Memory B cell (primary cell): ENCODE measurements around the gene GALNT10.

Source experiments
- ATAC-seq: fragments of 150-1000 bp; cut with Tn5 transposase; 2 replicates; pipeline ENCODE4 v1.10.0; 2021; ENCODE audit warnings: low read depth, mild to moderate bottlenecking, moderate library complexity
- DNase-seq, 2 donors: peaks; one replicate each; pipeline ENCODE4 v3.0.0; 2022; ENCODE audit warnings: low spot score in 2 of 2
- H3K27ac Mint-ChIP-seq: one replicate; pipeline ENCODE4 v1.8.0; 2022; ENCODE audit warnings: mild to moderate bottlenecking, moderate library complexity, mixed read lengths
- H3K27me3 Mint-ChIP-seq: one replicate; pipeline ENCODE4 v1.8.0; 2022; ENCODE audit warnings: mixed read lengths
- H3K36me3 Mint-ChIP-seq: one replicate; pipeline ENCODE4 v1.8.0; 2022; ENCODE audit warnings: mild to moderate bottlenecking, mixed read lengths
- H3K4me1 Mint-ChIP-seq: one replicate; pipeline ENCODE4 v1.8.0; 2022; ENCODE audit warnings: mixed read lengths
- H3K4me3 Mint-ChIP-seq: one replicate; pipeline ENCODE4 v1.8.0; 2022; ENCODE audit warnings: mild to moderate bottlenecking, moderate library complexity, mixed read lengths
- H3K9me3 Mint-ChIP-seq: one replicate; pipeline ENCODE4 v1.8.0; 2022; ENCODE audit warnings: mixed read lengths

GALNT10 gene

GRCh38 chr5:154222414-154222813 is 31.9 kb downstream of the GALNT10 start:
- H3K27ac Mint-ChIP-seq, result peak overlapping the region; percentile 81
- peaks cover 24% of the 10 kb centered on the region for H3K36me3 Mint-ChIP-seq
- no peak overlapping the region for H3K4me3 Mint-ChIP-seq
- DNase-seq (no peak), ATAC-seq (no peak)
- H3K9me3 Mint-ChIP-seq, result peaks cover 5% of the 10 kb centered on the region
- H3K4me1 Mint-ChIP-seq, result peaks cover 24% of the 10 kb centered on the region
- no peaks in the 10 kb centered on the region for H3K27me3 Mint-ChIP-seq

- DNase-seq (no peak), ATAC-seq (no peak)
- Mint-ChIP-seq H3K27me3 (no peaks in the 10 kb centered on the region), H3K4me1 (peaks cover 31% of the 10 kb centered on the region), H3K4me3 (no peak overlapping the region), H3K27ac (no peak overlapping the region), H3K36me3 (peaks cover 28% of the 10 kb centered on the region), H3K9me3 (peaks cover 10% of the 10 kb centered on the region)
These were observed 32.8 kb downstream of the GALNT10 start for GRCh38 chr5:154223320-154223719.

DNA sequence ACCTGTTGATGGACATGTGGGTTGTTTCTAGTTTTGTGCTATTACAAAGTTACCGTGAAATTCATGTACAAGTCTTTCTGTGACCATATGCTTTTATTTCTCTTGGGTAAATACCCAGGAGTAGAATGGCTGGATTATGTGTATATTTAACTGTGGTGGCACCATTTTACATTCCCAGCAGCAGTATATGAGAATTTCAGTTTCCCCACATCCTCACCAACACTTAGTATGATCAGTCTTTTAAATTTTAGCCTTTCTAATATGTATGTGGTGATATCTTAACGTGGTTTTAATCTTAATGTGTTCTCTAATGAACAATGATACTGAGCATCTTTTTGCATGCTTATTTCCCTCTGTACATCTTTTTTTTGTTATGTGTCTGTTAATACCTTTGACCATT is 36.6 kb downstream of the GALNT10 start:
- Mint-ChIP-seq H3K9me3 (peaks cover 10% of the 10 kb centered on the region), H3K27me3 (no peaks in the 10 kb centered on the region), H3K27ac (no peak overlapping the region), H3K36me3 (peaks cover 19% of the 10 kb centered on the region), H3K4me3 (no peak overlapping the region), H3K4me1 (peaks cover 30% of the 10 kb centered on the region)
- no peak for ATAC-seq
- no peak for DNase-seq

GRCh38 chr5:154228696-154229095 is 38.2 kb downstream of the GALNT10 start:
- peak overlapping the region; percentile 67 for H3K27ac Mint-ChIP-seq
- peaks cover 34% of the 10 kb centered on the region for H3K4me1 Mint-ChIP-seq
- peaks cover 19% of the 10 kb centered on the region for H3K36me3 Mint-ChIP-seq

DNA sequence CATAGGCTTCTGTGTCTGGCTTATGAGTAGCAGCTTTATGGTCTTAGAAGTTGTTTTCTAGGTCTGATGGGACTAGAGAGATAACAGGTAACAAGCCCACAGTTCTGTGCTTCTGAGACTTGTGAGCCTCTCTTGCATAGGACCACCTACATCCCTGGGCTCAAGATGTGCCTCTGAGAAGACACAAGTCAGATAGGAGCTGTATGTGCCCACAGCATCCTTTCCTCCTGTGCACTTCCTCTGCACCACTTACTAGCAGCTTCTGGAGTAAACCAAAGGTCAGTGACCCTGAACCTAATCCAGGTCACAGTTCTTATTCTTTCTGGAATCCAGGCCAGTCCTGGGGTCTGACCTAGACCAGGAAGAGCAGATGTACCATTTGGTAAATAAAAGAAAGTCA is 40.0 kb downstream of the GALNT10 start:
- no peaks in the 10 kb centered on the region for H3K27me3 Mint-ChIP-seq
- H3K4me3 Mint-ChIP-seq, result no peak overlapping the region
- peaks cover 10% of the 10 kb centered on the region for H3K9me3 Mint-ChIP-seq
- DNase-seq (no peak), ATAC-seq (no peak)
- no peak overlapping the region for H3K27ac Mint-ChIP-seq
- H3K4me1 Mint-ChIP-seq, result peaks cover 34% of the 10 kb centered on the region
- H3K36me3 Mint-ChIP-seq, result peaks cover 19% of the 10 kb centered on the region

More at GRCh38 chr5:154228696-154229095, 38.2 kb downstream of the GALNT10 start:
- DNase-seq (no peak), ATAC-seq (peak; percentile 94)
- Mint-ChIP-seq H3K27me3 (no peaks in the 10 kb centered on the region), H3K4me3 (peak overlapping the region; percentile 83), H3K9me3 (peaks cover 10% of the 10 kb centered on the region)

DNA sequence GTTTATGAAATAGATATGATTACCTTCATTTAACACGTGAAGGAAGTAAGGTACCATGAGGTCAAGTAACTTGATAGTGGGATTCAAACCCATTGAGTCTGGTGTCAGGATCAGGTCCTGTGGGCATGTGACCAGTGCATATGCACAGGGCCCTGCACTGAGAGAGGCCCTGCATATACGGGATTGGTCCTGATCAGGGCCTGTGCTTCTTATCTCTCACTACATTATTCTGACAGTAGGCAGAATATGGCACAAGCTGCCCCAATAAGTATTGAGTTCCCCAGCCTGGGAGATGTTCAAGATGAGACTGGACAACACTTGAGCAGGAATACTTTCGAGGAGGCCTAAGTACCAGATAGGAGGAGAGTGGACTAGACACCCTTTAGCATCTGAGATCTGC is 44.0 kb downstream of the GALNT10 start:
- peaks cover 41% of the 10 kb centered on the region for H3K4me1 Mint-ChIP-seq
- no peak overlapping the region for H3K4me3 Mint-ChIP-seq
- no peaks in the 10 kb centered on the region for H3K9me3 Mint-ChIP-seq
- no peak for ATAC-seq
- no peak overlapping the region for H3K27ac Mint-ChIP-seq
- H3K27me3 Mint-ChIP-seq, result no peaks in the 10 kb centered on the region
- peaks cover 6% of the 10 kb centered on the region for H3K36me3 Mint-ChIP-seq
- DNase-seq, result no peak

GRCh38 chr5:154236011-154236410 is 45.5 kb downstream of the GALNT10 start:
- Mint-ChIP-seq H3K36me3 (peaks cover 4% of the 10 kb centered on the region), H3K27ac (no peak overlapping the region), H3K4me3 (no peak overlapping the region), H3K27me3 (no peaks in the 10 kb centered on the region), H3K9me3 (no peaks in the 10 kb centered on the region), H3K4me1 (peaks cover 51% of the 10 kb centered on the region)
- no peak for ATAC-seq
- no peak for DNase-seq

DNA sequence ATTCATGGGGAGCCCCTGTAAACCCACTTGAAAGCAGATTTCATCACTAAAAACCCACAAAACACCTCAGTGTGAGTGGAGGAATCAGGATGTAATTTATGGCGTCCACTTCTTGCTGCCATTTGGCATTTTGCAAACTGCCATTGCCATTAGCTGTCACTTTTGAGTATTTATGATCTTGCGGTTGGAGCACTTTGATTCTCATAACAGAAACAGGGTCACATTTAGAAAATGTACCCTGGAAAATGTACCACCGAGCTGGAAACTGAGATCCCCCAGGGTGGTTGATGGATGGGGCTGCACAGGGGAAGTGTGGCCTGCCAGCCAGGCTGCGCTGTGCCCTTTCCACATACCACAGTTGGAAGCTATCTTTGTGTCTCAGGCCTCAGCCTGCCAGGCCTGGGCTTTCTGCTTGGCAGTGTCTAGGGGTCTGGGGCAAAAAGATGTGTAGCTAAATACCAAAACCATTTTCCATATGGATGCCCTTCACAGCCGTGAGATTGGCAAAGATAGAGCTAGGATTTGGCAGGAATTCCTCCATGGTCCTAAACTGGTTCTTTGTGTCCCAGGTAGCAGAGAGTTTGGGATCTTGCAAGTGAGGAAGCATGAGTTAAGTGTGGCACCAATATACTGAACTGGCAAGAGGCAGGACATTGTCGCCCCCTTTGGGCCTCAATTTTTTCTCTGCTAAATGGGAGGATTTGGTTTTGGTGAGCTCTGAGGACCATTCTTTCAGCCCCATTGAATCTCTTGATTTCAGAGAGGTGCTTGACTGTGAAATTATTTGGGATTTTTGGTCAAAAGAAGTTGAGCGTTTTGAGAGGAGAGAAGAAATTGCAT is 46.2 kb downstream of the GALNT10 start:
- no peaks in the 10 kb centered on the region for H3K27me3 Mint-ChIP-seq
- no peak overlapping the region for H3K4me3 Mint-ChIP-seq
- ATAC-seq, result no peak
- H3K9me3 Mint-ChIP-seq, result no peaks in the 10 kb centered on the region
- H3K36me3 Mint-ChIP-seq, result no peaks in the 10 kb centered on the region
- DNase-seq, result no peak
- H3K27ac Mint-ChIP-seq, result no peak overlapping the region
- H3K4me1 Mint-ChIP-seq, result peaks cover 51% of the 10 kb centered on the region

DNA sequence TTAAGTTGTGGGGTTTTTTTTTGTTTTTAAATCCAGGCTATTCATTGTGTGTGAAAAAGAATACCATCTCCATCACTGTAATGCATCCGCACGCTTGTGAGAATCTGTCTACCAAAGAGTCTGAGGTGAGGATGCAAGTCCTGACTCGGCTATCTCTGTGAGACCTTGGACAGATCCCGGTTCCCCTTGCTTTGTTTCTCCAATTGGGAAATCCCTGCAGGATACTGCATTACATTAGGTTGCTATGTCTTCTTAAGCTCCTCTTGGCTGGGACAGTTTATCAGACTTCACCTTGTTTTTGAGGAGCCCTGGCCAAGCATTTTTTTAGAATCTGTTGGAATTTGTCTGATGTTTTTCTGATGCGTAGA is 46.8 kb downstream of the GALNT10 start:
- Mint-ChIP-seq H3K27me3 (no peaks in the 10 kb centered on the region), H3K9me3 (no peaks in the 10 kb centered on the region), H3K4me3 (peak overlapping the region; percentile 8), H3K27ac (peak overlapping the region; percentile 53), H3K36me3 (no peaks in the 10 kb centered on the region), H3K4me1 (peaks cover 49% of the 10 kb centered on the region)
- ATAC-seq, result no peak
- DNase-seq, result no peak

DNA sequence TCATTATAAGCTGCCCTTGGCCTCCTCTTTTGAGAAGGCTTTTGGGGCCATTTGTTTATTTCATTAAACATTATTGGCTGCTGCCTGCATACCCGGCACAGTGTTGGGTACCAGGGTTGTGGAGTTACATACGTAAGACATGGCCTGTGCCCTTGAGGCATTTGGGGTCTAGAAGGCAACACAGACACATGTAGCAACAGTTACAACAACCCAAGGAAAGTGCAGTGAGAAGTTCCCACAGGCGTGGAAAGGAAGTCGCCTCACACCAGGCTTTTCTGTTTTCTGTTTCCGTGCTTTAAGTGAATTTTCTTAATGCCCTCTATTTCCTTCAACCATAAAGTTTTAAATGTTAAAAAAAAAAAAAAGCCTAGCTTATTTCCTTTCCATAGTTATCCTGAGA is 47.4 kb downstream of the GALNT10 start:
- Mint-ChIP-seq H3K4me1 (peaks cover 53% of the 10 kb centered on the region), H3K27me3 (no peaks in the 10 kb centered on the region), H3K36me3 (no peaks in the 10 kb centered on the region), H3K4me3 (no peak overlapping the region), H3K9me3 (no peaks in the 10 kb centered on the region), H3K27ac (peak overlapping the region; percentile 53)
- ATAC-seq (no peak), DNase-seq (no peak)

DNA sequence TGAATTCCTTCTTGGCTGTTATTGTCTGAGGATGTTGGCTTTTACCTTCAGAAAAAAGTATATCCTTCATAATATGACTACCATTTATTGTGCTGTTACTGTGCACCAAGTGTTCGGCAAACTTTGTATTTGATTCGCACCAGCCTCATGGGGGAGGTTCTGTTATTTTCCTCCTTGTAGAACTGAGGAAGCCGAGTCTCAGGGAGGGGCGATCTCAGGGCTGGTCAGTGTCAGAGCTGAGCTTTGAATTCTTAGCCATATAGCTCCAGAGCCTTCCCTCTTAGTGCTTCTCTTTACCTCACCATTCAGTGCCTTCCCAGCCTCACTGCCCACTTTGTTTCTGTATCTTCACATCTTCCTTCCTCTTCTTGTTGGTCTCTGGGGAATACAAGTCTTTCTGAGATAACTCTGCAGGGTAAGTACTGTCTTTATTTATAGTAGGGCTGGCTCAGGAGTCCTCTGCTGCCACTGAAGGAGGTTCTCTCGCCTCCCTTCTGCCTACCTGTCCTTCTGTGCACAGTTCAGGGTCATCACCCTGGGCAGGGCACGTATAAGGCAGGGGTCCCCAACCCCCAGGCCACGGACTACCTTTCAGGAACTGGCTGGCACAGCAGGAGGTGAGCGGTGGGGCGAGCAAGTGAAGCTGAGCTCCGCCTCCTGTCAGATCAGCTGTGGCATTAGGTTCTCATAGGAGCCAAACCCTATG is 48.4 kb downstream of the GALNT10 start:
- no peaks in the 10 kb centered on the region for H3K9me3 Mint-ChIP-seq
- no peaks in the 10 kb centered on the region for H3K36me3 Mint-ChIP-seq
- H3K27ac Mint-ChIP-seq, result no peak overlapping the region
- peak; percentile 98 for ATAC-seq
- peak overlapping the region; percentile 52 for H3K4me3 Mint-ChIP-seq
- peaks cover 57% of the 10 kb centered on the region for H3K4me1 Mint-ChIP-seq
- peak; percentile 46 to 51 for DNase-seq
- no peaks in the 10 kb centered on the region for H3K27me3 Mint-ChIP-seq

DNA sequence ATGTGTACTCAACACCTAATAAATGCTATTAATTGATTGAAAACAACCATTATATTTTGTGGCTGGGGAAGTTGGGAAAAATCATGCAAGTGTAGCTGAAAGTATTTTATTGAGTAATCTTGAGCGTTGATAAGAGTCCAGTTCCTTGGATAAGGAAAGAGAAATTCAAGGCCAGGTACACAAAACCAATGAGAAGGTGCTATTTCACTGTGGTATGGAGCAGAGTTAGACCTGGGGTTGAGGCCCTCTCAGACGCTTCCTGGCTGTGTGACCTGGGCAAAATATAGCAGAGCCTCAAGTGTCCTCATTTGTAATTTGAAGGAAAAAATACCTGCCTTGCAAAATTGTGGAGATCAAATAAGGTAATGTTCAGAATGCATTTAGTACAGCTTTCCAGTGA is 50.1 kb downstream of the GALNT10 start:
- Mint-ChIP-seq H3K36me3 (peaks cover 9% of the 10 kb centered on the region), H3K27me3 (no peaks in the 10 kb centered on the region), H3K4me1 (peaks cover 60% of the 10 kb centered on the region), H3K27ac (peak overlapping the region; percentile 31), H3K4me3 (no peak overlapping the region), H3K9me3 (peaks cover 2% of the 10 kb centered on the region)
- ATAC-seq, result no peak
- DNase-seq, result no peak

- Mint-ChIP-seq H3K27ac (no peak overlapping the region), H3K9me3 (peaks cover 2% of the 10 kb centered on the region), H3K4me1 (peaks cover 59% of the 10 kb centered on the region), H3K4me3 (no peak overlapping the region), H3K27me3 (no peaks in the 10 kb centered on the region), H3K36me3 (peaks cover 9% of the 10 kb centered on the region)
- DNase-seq (no peak), ATAC-seq (no peak)
These were observed 50.5 kb downstream of the GALNT10 start for GRCh38 chr5:154241021-154241420.

DNA sequence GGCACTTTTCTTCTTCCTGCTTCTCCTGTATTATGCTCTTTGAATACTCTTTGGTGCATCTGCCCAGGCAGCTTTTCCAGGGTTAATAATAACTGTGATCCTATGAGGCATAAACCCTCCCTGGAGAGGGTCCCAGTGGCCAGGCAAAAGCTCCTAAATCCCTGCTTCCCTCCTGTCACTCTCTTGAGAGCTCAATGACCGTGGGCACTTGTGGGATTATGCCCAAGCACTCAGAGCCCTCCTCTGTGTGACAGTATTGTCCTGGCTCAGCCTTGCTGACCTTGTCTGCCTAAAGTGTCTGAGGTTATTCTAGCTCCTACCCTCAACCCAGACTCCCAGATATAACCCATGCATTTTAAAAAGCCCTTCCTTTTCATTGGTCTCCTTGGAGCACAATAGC is 51.9 kb downstream of the GALNT10 start:
- Mint-ChIP-seq H3K4me3 (no peak overlapping the region), H3K27ac (peak overlapping the region; percentile 78), H3K9me3 (peaks cover 2% of the 10 kb centered on the region), H3K4me1 (peaks cover 49% of the 10 kb centered on the region), H3K36me3 (peaks cover 9% of the 10 kb centered on the region), H3K27me3 (no peaks in the 10 kb centered on the region)
- no peak for ATAC-seq
- no peak for DNase-seq
